Measurements from ENCODE around the gene C16orf46.

DNA sequence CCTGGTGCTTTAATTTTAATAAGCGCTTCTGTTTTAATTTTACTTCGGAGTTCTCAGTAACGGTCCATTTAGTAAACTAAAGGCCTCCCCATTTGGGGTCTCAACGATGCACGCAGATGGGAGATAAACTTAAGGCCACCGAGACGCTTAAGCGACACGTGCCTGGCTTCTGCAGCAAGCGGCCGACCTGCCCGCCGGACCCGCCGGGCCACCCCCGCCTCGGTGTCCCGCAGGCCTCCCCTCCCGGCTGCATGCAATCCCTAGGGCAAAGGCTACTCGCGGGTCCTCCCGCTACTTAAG lies 18.6 kb upstream of the C16orf46 start:
- no peak for TF ChIP-seq POLR2AphosphoS5 (IDR thresholded peaks at IDR 0.05)
- TF ChIP-seq, protein P1, sequence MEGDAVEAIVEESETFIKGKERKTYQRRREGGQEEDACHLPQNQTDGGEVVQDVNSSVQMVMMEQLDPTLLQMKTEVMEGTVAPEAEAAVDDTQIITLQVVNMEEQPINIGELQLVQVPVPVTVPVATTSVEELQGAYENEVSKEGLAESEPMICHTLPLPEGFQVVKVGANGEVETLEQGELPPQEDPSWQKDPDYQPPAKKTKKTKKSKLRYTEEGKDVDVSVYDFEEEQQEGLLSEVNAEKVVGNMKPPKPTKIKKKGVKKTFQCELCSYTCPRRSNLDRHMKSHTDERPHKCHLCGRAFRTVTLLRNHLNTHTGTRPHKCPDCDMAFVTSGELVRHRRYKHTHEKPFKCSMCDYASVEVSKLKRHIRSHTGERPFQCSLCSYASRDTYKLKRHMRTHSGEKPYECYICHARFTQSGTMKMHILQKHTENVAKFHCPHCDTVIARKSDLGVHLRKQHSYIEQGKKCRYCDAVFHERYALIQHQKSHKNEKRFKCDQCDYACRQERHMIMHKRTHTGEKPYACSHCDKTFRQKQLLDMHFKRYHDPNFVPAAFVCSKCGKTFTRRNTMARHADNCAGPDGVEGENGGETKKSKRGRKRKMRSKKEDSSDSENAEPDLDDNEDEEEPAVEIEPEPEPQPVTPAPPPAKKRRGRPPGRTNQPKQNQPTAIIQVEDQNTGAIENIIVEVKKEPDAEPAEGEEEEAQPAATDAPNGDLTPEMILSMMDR (IDR thresholded peaks at IDR 0.05): no peak

Data from transverse colon (tissue), 4 donors.